Measurements from ENCODE around the gene RALGPS1.

- no peak for TF ChIP-seq EP300 (IDR thresholded peaks at IDR 0.05)
- TF ChIP-seq POLR2AphosphoS5 (IDR thresholded peaks at IDR 0.05), result no peak
- no peak for TF ChIP-seq CTCF (IDR thresholded peaks at IDR 0.05)
- no peak for TF ChIP-seq POLR2A (IDR thresholded peaks at IDR 0.05; ENCODE audit: low read depth)
These were observed 308.7 kb downstream of the RALGPS1 start for GRCh38 chr9:127223266-127223665.
